ENCODE measurements around the gene RALGAPA2. TPM values are rescaled to one million over a fixed set of nuclear protein-coding genes. Genes with fewer than 3 reads are reported as not detected.

Gene RALGAPA2
- polyA plus RNA-seq, 1 of the 3 experiments (the other 2 are of a cell fraction) = 1.0 TPM

DNA sequence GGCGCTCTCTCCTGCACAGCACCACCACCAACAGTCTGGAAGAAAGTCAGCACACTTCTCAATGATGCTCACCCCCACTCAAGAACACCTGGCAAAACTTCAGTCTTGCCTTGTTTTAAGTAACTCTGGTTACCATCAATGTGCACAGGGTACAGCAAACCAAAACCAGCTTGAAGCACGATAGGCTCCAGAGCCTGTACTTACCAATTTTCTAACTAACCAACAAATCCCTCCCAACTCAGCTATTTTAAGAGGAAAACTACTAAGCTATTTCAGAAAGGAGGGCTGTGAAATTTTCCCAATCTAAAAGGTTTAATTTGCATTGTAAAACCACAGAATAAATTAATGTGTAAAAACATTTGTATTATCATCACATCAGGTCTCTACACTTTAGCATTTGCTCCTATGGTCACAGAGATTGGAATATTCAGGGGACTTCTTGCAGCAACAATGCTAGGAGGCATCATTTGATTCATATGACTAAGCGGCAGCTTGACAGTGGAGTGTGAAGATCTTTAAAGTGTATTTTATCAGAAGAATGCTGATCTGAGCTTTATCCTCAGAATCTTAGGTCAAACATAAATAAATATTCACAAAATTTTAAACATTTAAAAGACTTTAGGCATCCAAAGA lies 82.8 kb downstream of the RALGAPA2 start:
- no peak overlapping the region for H3K4me3 ChIP-seq (ENCODE audit: low read depth in 2 of 2, low read length in 1 of 2)
- CTCF ChIA-PET = no interaction called here
- no peaks in the 10 kb centered on the region for H3K9me2 ChIP-seq
- peaks cover 0 to 2% of the 10 kb centered on the region in 2 experiments for H3K36me3 ChIP-seq (replicated peaks in 1 of 2; ENCODE audit: control insufficient read depth in 1 of 2, insufficient read depth in 2 of 2, low read length in 1 of 2)
- no peaks in the 10 kb centered on the region for H3F3A ChIP-seq (replicated peaks; ENCODE audit: insufficient read depth)
- no peak for TF ChIP-seq MEF2A (IDR thresholded peaks at IDR 0.05; ENCODE audit: borderline replicate concordance, low read depth)
- TF ChIP-seq, protein P1, sequence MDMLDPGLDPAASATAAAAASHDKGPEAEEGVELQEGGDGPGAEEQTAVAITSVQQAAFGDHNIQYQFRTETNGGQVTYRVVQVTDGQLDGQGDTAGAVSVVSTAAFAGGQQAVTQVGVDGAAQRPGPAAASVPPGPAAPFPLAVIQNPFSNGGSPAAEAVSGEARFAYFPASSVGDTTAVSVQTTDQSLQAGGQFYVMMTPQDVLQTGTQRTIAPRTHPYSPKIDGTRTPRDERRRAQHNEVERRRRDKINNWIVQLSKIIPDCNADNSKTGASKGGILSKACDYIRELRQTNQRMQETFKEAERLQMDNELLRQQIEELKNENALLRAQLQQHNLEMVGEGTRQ (IDR thresholded peaks at IDR 0.05; ENCODE audit: borderline replicate concordance, low read depth, low read length) = no peak
- TF ChIP-seq JUND (IDR thresholded peaks at IDR 0.05) = no peak
- TF ChIP-seq GATA2 (CRISPR knock-in tag; IDR thresholded peaks at IDR 0.05) = no peak
- TF ChIP-seq, protein P2, sequence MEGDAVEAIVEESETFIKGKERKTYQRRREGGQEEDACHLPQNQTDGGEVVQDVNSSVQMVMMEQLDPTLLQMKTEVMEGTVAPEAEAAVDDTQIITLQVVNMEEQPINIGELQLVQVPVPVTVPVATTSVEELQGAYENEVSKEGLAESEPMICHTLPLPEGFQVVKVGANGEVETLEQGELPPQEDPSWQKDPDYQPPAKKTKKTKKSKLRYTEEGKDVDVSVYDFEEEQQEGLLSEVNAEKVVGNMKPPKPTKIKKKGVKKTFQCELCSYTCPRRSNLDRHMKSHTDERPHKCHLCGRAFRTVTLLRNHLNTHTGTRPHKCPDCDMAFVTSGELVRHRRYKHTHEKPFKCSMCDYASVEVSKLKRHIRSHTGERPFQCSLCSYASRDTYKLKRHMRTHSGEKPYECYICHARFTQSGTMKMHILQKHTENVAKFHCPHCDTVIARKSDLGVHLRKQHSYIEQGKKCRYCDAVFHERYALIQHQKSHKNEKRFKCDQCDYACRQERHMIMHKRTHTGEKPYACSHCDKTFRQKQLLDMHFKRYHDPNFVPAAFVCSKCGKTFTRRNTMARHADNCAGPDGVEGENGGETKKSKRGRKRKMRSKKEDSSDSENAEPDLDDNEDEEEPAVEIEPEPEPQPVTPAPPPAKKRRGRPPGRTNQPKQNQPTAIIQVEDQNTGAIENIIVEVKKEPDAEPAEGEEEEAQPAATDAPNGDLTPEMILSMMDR (IDR thresholded peaks at IDR 0.05) = no peak
- TF ChIP-seq RFX5 (IDR thresholded peaks at IDR 0.05; ENCODE audit: low read length) = no peak
- POLR2A ChIA-PET = no interaction called here
- no peak overlapping the region for H3K4me2 ChIP-seq
- no peak overlapping the region for H2AFZ ChIP-seq (ENCODE audit: low read depth)
- H3K27ac ChIP-seq (ENCODE audit: low read depth in 2 of 2, low read length in 1 of 2) = no peak overlapping the region
- DNase-seq = no peak
- no peaks in the 10 kb centered on the region for H3K27me3 ChIP-seq (ENCODE audit: insufficient read depth)
- no peaks in the 10 kb centered on the region for H4K20me1 ChIP-seq (ENCODE audit: insufficient read depth)
- H3K9ac ChIP-seq = no peak overlapping the region
- H3K9me3 ChIP-seq = no peaks in the 10 kb centered on the region
- no peaks in the 10 kb centered on the region for H3K4me1 ChIP-seq (ENCODE audit: control insufficient read depth in 1 of 2, insufficient read depth in 2 of 2, low read depth in 1 of 2, low read length in 1 of 2)
- 88% methylated on average over 3 of the region's 3 CpGs for WGBS (ENCODE audit: low lambda C conversion rate)
- H3K79me2 ChIP-seq (ENCODE audit: insufficient read depth) = no peaks in the 10 kb centered on the region

DNA sequence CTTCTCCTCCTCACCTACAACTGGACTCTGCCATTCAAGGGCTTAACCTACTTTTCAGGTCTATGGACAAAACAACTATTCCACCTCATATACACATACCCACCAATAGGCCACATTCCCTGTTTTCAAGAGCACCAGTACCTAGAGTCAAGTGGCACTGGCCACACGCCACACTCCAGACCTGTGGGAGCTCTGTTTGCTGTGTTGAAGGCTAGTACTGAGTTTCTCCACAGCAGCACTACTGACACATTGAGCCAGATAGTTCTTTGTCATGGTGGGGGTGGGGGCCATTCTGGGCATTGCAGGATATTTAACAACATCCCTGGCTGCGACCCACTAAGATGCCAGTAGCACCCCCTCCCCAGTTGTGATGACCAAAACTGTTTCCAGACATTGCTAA lies 84.1 kb downstream of the RALGAPA2 start:
- H4K20me1 ChIP-seq (ENCODE audit: insufficient read depth) = no peaks in the 10 kb centered on the region
- H3F3A ChIP-seq (replicated peaks; ENCODE audit: insufficient read depth) = no peaks in the 10 kb centered on the region
- H3K36me3 ChIP-seq (replicated peaks in 1 of 2; ENCODE audit: control insufficient read depth in 1 of 2, insufficient read depth in 2 of 2, low read length in 1 of 2) = peaks cover 0 to 2% of the 10 kb centered on the region in 2 experiments
- no peak overlapping the region for H3K9ac ChIP-seq
- DNase-seq = no peak
- TF ChIP-seq NFIC (IDR thresholded peaks at IDR 0.05; ENCODE audit: borderline replicate concordance) (no peak), SIN3A (IDR thresholded peaks at IDR 0.05; ENCODE audit: borderline replicate concordance, low read depth, low read length) (no peak), EZH2phosphoT487 (IDR thresholded peaks at IDR 0.05; ENCODE audit: borderline replicate concordance, low read depth) (no peak), RXRA (IDR thresholded peaks at IDR 0.05; ENCODE audit: borderline replicate concordance, low read depth) (no peak)
- no peak overlapping the region for H3K4me2 ChIP-seq
- no peaks in the 10 kb centered on the region for H3K9me2 ChIP-seq
- no peaks in the 10 kb centered on the region for H3K9me3 ChIP-seq
- ChIA-PET CTCF (no interaction called here), POLR2A (no interaction called here)
- H3K4me1 ChIP-seq (ENCODE audit: control insufficient read depth in 1 of 2, insufficient read depth in 2 of 2, low read depth in 1 of 2, low read length in 1 of 2) = no peaks in the 10 kb centered on the region
- H3K27ac ChIP-seq (ENCODE audit: low read depth in 2 of 2, low read length in 1 of 2) = no peak overlapping the region
- H3K79me2 ChIP-seq (ENCODE audit: insufficient read depth) = no peaks in the 10 kb centered on the region
- no peak overlapping the region for H2AFZ ChIP-seq (ENCODE audit: low read depth)
- 100% methylated on average over 1 of the region's 2 CpGs for WGBS (ENCODE audit: low lambda C conversion rate)
- no peaks in the 10 kb centered on the region for H3K27me3 ChIP-seq (ENCODE audit: insufficient read depth)
- no peak overlapping the region for H3K4me3 ChIP-seq (ENCODE audit: low read depth in 2 of 2, low read length in 1 of 2)
